Neural cell (in vitro differentiated cells): Measurements from ENCODE around the gene MICALL1. TPM values are rescaled to one million over a fixed set of nuclear protein-coding genes. Genes with fewer than 3 reads are reported as not detected.

Experiments used
- H2AFZ ChIP-seq: fragments of 200-600, 300-800 bp; sonication (generic), shearing (Covaris generic); 2 replicates; pipeline ENCODE4 v1.6.0; 2014; ENCODE audit warnings: low read depth, mild to moderate bottlenecking, antibody characterized with exemption, low read length, moderate library complexity
- H3F3A ChIP-seq: fragments of 200-600 bp; shearing (Covaris generic); 2 replicates; pipeline ENCODE4 v1.6.1; 2016; ENCODE audit warnings: mild to moderate bottlenecking, moderate library complexity, mixed read lengths, antibody characterized with exemption, low read length; ENCODE audit not compliant: insufficient read depth, poor library complexity, severe bottlenecking
- H3K27ac ChIP-seq: fragments of 200-600, 300-800 bp; sonication (generic), shearing (Covaris generic); 2 replicates; pipeline ENCODE4 v1.5.1; 2014; ENCODE audit warnings: mild to moderate bottlenecking, low read length, moderate library complexity
- H3K27me3 ChIP-seq: fragments of 300-800, 200-600 bp; sonication (generic), shearing (Covaris generic); 2 replicates; pipeline ENCODE4 v1.6.0; 2014; ENCODE audit warnings: mild to moderate bottlenecking, low read depth, low read length, moderate library complexity; ENCODE audit not compliant: insufficient read depth
- H3K36me3 ChIP-seq: fragments of 300-800, 200-600 bp; sonication (generic), shearing (Covaris generic); 2 replicates; pipeline ENCODE4 v1.5.1; 2014; ENCODE audit warnings: mild to moderate bottlenecking, antibody characterized with exemption, low read length, moderate library complexity; ENCODE audit not compliant: insufficient read depth
- H3K4me2 ChIP-seq: fragments of 300-800, 200-600 bp; sonication (generic), shearing (Covaris generic); 2 replicates; pipeline ENCODE4 v1.6.0; 2014; ENCODE audit warnings: mild to moderate bottlenecking, low read length
- H3K4me3 ChIP-seq: fragments of 300-800, 200-600 bp; sonication (generic), shearing (Covaris generic); 2 replicates; pipeline ENCODE4 v1.5.1; 2014; ENCODE audit warnings: mild to moderate bottlenecking, low read length, moderate library complexity
- H3K79me2 ChIP-seq: fragments of 200-600 bp; shearing (Covaris generic); replicated peaks from 2 replicates; pipeline ENCODE4 v1.6.0; 2014; ENCODE audit warnings: mild to moderate bottlenecking, low read length, moderate library complexity; ENCODE audit not compliant: insufficient read depth
- H3K9ac ChIP-seq: fragments of 300-800, 200-600 bp; sonication (generic), shearing (Covaris generic); 2 replicates; pipeline ENCODE4 v1.6.1; 2016; ENCODE audit warnings: mild to moderate bottlenecking, low read length, mixed read lengths
- H3K9me2 ChIP-seq: fragments of 200-600 bp; shearing (Covaris generic); 2 replicates; pipeline ENCODE4 v1.6.1; 2016; ENCODE audit warnings: mild to moderate bottlenecking, low read length, mixed read lengths; ENCODE audit not compliant: insufficient read depth
- H3K9me3 ChIP-seq: fragments of 200-600, 300-800 bp; sonication (generic), shearing (Covaris generic); 2 replicates; pipeline ENCODE4 v1.6.1; 2016; ENCODE audit warnings: mild to moderate bottlenecking, mixed run types, low read length, moderate library complexity, mixed read lengths
- H4K20me1 ChIP-seq: fragments of 200-600 bp; shearing (Covaris generic); 2 replicates; pipeline ENCODE4 v1.6.1; 2016; ENCODE audit warnings: mild to moderate bottlenecking, mixed run types; ENCODE audit not compliant: insufficient read depth
- CTCF ChIP-seq: fragments of 450-650 bp; IDR thresholded peaks from 2 replicates; pipeline ENCODE4 v1.5.1; 2014; ENCODE audit warnings: antibody characterized with exemption, mild to moderate bottlenecking, moderate library complexity; ENCODE audit not compliant: poor library complexity, severe bottlenecking
- EP300 ChIP-seq: fragments of 450-650 bp; conservative IDR thresholded peaks from 2 replicates; pipeline ENCODE4 v1.6.1; 2014; ENCODE audit warnings: antibody characterized with exemption, mild to moderate bottlenecking, moderate library complexity; ENCODE audit not compliant: poor library complexity, severe bottlenecking
- EZH2 ChIP-seq: fragments of 200-600, 300-800 bp; shearing (Covaris generic), sonication (generic); IDR thresholded peaks from 2 replicates; pipeline ENCODE4 v1.6.1; 2014; ENCODE audit warnings: antibody characterized with exemption, low read length, borderline replicate concordance, mild to moderate bottlenecking; ENCODE audit not compliant: insufficient read depth, poor library complexity, severe bottlenecking
- MXI1 ChIP-seq: fragments of 450-650 bp; conservative IDR thresholded peaks from 2 replicates; pipeline ENCODE4 v1.6.1; 2014; ENCODE audit warnings: antibody characterized with exemption, mild to moderate bottlenecking; ENCODE audit not compliant: poor library complexity, severe bottlenecking
- POLR2AphosphoS5 ChIP-seq: IDR thresholded peaks from 2 replicates; pipeline ENCODE4 v1.6.1; 2012
- RAD21 ChIP-seq: fragments of 450-650 bp; conservative IDR thresholded peaks from 2 replicates; pipeline ENCODE4 v1.6.1; 2014; ENCODE audit warnings: antibody characterized with exemption, mild to moderate bottlenecking, moderate library complexity
- REST ChIP-seq: IDR thresholded peaks from 2 replicates; pipeline ENCODE4 v1.6.1; 2012; ENCODE audit warnings: borderline replicate concordance
- SMC3 ChIP-seq: fragments of 450-650 bp; conservative IDR thresholded peaks from 2 replicates; pipeline ENCODE4 v1.6.1; 2014; ENCODE audit warnings: antibody characterized with exemption, mild to moderate bottlenecking, moderate library complexity; ENCODE audit not compliant: poor library complexity
- TAF1 ChIP-seq: IDR thresholded peaks from 2 replicates; pipeline ENCODE4 v1.6.1; 2012; ENCODE audit warnings: low read depth
- polyA plus RNA-seq: library from polyadenylated mRNA; depleted of rRNA; stranded (reverse); fragments of >200 nt; gene quantifications from 2 replicates; pipeline ENCODE4 v1.2.3, GENCODE V29; 2014

MICALL1 gene
- polyA plus RNA-seq, 1 donor from 2014 or later = 11.4 TPM

- Histone ChIP-seq H3K9ac (no peak overlapping the region), H3K4me3 (no peak overlapping the region)
Measured at GRCh38 chr22:37985050-37985585, 79.0 kb downstream of the MICALL1 start.

GRCh38 chr22:37985751-37986281 lies 79.7 kb downstream of the MICALL1 start:
- Histone ChIP-seq H3K27ac (no peak overlapping the region), H3F3A (no peaks in the 10 kb centered on the region), H3K9ac (no peak overlapping the region), H3K79me2 (no peaks in the 10 kb centered on the region), H2AFZ (no peak overlapping the region), H3K36me3 (no peaks in the 10 kb centered on the region), H3K9me3 (no peaks in the 10 kb centered on the region), H3K4me2 (no peak overlapping the region), H4K20me1 (no peaks in the 10 kb centered on the region), H3K27me3 (peaks cover 4% of the 10 kb centered on the region), H3K9me2 (no peaks in the 10 kb centered on the region), H3K4me3 (no peak overlapping the region)
- TF ChIP-seq MXI1 (no peak), EP300 (no peak), REST (no peak), EZH2 (no peak)

More at GRCh38 chr22:37985050-37985585, 79.0 kb downstream of the MICALL1 start:
- H3K9me3 ChIP-seq = no peaks in the 10 kb centered on the region
- H3K36me3 ChIP-seq = no peaks in the 10 kb centered on the region
- H3K9me2 ChIP-seq = no peaks in the 10 kb centered on the region
- no peak overlapping the region for H3K27ac ChIP-seq
- H4K20me1 ChIP-seq = no peaks in the 10 kb centered on the region
- no peak overlapping the region for H2AFZ ChIP-seq
- peaks cover 4% of the 10 kb centered on the region for H3K27me3 ChIP-seq
- H3K79me2 ChIP-seq = no peaks in the 10 kb centered on the region
- no peak for TF ChIP-seq POLR2AphosphoS5
- TF ChIP-seq TAF1 = no peak
- TF ChIP-seq EP300 = no peak
- TF ChIP-seq REST = no peak
- no peak for TF ChIP-seq MXI1
- TF ChIP-seq SMC3 = no peak
- no peak for TF ChIP-seq RAD21
- no peak for TF ChIP-seq EZH2
- no peak for TF ChIP-seq CTCF
- H3K4me2 ChIP-seq = no peak overlapping the region
- no peaks in the 10 kb centered on the region for H3F3A ChIP-seq
